Skeletal muscle cell (primary cell): Measurements from ENCODE around the gene CDC25B.
"Not testable (repeated sequence)": the region's sequence is repeated elsewhere in the genome, so short reads cannot be mapped to it uniquely, and the experiment has no call there.

Source experiments
- DNase-seq: peaks from one replicate; pipeline ENCODE4 v3.0.0-alpha.2; 2010; ENCODE audit warnings: low read depth
- H3K4me3 ChIP-seq: 2 replicates; pipeline ENCODE4 v1.5.1; 2011; ENCODE audit warnings: low read depth, mild to moderate bottlenecking, control low read depth, low read length, moderate library complexity

The CDC25B gene

DNA sequence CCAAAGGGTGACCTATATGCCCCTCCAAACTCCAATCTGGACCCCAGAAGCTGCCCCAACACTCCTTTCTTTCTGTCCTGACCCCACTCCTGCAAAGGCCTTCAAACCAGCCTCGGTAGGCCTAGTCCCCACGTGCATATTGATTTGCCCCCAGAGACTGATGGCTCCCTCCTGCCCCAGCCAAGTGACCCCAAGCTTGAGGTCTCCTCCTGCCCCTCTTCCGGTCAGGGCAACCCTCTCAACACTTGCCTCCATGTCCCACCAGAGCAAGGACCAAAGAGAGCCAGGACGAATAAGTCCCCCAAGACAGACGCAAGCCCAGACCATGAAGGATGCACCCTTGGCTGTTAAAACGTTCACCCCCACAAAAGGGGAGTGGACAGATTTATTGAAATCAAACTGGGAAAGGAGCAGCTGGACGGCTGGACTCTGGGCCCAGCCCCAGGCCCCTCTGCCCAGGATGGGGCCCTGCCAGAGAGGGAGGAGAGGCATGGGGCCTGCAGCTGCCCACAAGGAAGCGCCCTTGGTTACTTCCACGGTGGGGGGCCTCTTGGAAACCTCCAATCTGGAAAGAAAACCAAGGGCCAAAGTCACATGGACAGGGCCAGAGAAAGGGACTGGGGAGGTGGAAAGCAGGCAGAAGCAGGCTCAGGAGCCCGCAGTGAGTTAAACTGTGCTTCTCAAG is 12.5 kb upstream of the CDC25B start:
- H3K4me3 ChIP-seq = no peak overlapping the region
- DNase-seq = no peak

DNA sequence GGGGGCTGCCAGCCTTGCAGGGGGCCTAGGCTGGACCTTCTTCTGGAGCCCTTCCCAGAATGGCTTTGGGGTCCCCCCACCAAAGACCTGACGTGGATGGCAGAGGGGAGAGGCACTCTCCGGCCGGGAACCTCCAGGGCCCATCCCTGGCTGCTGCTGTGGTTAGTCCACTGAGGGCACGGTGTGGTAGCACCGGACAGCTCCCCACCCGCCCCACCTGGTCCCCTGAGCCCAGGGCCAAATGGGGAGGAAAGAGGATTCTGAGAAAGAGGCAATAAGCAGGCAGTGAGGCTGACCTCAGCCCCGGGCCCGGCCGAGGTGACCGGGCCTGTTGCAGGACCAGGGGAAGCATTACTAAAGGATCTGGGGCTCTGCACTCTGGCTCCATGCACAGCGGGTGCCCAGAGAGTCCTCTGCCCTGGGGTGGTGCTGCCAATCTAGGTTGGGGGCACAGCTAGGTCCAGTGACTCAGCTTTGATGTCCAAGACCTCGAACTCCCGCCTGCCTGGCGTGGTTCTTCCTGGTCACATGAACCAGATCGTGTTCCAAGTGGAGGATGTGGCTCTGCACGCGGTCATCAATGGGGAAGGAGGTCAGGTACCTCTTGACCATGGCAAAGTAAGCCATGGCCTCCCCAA is 11.8 kb upstream of the CDC25B start:
- no peak overlapping the region for H3K4me3 ChIP-seq
- no peak for DNase-seq

DNA sequence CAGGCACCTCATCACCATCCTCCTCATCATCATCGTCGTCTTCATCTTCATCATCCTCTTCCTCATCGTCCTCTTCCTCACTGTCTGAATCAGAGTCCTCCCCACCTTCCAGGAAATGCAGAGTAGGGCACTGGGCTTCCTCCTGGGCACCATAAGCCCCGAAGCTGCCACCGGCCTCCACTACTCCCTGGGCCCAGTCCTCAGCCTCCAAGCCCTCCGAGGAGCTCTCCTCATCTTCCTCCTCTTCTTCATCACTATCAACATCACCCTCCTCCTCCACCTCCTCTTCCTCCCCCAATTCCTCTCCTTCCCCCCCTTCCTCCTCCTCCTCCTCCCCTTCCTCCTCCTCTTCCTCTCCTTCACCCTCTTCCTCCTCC is 11.3 kb upstream of the CDC25B start:
- no peak for DNase-seq
- peak overlapping the region; percentile 63 for H3K4me3 ChIP-seq

DNA sequence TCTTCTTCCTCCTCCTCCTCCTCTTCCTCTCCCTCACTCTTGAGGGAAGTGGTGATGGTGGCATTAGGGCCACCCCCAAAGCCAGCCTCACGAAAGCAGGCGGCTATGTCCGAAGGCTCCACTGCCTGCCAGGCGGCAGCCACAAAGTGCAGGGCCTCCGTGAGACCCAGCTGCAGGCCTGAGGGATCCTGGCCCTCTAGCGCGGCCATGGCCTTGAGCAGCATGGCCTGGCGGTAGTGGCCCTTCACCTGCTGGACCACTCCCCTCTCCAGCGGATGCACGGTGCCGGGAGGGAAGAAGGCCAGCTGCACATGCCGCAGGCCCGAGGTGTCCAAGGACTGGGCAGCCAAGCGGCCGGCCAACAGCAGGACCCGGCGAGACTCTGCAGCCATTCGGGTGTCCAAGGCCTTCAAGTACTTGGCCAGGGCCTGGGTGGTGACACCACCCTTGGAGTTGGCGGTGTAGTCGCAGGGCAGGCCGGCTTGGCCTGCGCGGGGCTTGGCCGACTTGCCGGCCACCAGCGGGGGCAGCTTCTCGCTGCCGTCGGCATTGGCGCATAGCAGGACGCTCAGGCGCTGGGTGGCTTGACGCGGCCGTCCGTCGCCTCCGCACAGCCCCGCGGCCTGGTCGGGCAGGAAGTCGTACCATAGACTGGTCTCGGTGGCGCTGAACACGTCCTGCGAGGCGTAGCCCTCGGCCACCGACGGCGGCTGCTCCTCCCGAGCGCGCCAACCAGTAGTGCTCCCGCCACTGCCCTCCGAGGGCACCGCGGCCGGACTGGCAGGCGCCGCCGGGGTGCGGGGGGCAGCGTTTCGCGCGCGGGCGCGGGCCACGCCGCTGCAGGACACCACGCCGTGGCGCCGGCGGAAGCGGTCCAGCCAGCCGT is 10.6 kb upstream of the CDC25B start:
- H3K4me3 ChIP-seq = peak overlapping the region; percentile 63
- no peak for DNase-seq

DNA sequence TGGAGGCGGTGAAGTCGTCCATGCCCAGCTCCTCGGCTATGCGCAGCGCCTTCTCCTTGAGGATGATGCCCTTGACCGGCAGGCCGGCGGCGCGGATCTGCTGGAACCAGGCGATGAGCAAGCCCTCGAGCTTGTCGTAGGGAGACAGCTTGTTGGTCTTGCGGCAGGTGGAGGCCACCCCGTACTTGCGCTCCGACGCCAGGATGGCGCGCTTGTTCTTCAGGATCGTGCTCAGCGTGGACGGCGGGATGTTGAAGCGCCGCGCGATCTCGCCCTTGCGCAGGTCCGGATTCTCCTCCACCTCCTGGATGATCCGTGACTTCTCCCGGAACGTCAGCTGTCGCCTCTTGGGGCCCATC is 10.0 kb upstream of the CDC25B start:
- H3K4me3 ChIP-seq = peak overlapping the region; percentile 63
- no peak for DNase-seq

DNA sequence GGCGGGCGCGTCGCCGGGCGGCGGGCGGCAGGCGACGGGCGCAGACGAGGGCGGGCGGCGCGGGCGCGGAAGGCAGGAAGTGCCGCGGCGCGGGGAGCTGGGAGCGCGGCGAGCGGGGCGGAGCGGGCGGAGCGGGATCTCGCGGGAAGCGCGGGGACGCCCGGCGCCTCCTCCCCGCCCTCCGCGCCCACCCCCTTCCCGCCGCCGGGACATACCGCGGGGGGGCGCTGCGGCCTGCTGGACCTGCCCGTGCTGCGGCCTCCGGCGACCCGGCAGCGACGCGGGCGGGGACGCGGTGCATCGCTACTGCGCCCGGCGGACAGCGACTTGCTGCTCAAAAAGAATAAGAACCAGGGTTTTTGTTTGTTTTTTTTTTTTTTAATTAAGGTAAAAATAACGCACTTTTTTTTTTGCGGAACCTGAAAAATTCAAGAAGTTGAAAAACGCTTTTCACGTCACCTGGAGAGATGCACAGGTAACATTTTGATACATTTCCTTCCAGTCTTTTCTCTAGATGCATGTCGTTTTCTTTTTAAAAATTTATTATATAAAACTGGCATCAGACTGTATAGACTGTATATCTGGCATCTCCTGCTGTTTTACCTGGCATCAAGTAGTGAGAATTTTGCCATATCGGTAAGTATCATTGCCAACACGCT is 9.3 kb upstream of the CDC25B start, which contains the start of gene CENPB:
Gene CENPB (minus strand): TSS at position 76 of the 659 bp plus-strand sequence. CDS start 257 bp downstream, outside the sequence.
- H3K4me3 ChIP-seq = peak within 1 kb of the TSS; percentile 63
- DNase-seq = no peak

DNA sequence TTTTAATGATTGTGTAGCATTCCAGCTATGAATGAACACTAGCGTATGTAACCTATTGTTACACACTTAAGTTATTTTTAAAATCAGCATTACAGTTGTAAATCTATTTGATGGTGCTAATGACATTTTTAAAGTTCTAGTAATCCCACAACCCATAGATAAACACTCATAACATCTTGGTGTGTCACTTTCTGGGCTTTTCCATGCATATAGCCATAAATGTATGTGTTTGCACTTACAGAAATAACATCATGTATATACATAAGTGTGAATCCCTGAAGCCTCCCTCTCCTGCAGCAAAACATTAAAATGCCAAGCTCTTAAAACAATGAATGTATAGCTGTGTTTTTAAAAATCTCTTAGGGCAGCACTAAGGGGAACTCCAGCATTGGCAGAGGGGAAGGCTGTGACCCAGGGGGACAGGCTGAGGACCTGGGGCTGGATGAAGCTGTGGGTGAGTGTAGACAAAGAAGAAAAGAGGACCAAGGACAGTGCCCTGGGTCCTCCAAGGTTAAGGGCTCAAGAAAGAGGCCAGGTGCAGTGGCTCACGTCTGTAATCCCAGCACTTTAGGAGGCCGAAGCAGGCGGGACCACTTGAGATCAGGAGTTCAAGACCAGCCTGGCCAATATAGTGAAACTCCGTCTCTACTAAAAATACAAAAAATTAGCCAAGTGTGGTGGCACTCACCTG is 8.6 kb upstream of the CDC25B start:
- peak overlapping the region; percentile 39 for H3K4me3 ChIP-seq
- DNase-seq = no peak

DNA sequence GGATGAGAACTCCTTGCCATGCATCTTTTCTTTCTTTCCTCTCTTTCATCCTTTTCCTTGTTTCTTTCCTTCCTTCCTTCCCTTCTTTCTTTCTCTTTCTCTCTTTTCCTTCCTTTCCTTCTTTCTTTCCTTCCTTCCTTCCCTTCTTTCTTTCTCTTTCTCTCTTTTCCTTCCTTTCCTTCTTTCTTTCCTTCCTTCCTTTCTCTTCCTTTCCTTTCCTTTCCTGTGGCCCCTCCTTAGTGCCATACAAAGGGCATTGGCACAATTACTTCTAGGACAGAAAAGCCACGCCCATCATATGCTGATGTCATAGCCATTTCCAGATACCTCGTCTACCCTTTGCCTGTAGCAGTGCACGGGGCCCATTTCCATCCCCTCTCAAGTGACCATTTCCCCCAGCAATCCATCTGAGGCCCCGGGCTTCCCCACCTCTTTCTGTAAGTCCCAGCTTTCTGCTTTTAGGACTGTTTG is 7.4 kb upstream of the CDC25B start:
- no peak for DNase-seq
- no peak overlapping the region for H3K4me3 ChIP-seq

DNA sequence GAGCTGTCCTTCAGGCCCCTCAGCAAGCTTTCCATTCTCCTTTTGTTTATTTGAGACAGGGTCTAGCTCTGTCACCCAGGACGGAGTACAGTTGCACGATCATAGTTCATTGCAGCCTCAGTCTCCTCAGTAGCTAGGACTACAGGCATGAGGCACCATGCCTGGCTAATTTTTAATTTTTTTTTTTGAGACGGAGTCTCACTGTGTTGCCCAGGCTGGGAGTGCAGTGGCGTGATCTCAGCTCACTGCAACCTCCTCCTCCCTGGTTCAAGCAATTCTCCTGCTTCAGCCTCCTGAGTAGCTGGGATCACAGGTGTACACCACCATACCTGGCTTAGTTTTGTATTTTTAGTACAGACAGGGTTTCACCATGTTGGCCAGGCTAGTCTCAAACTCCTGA is 6.9 kb upstream of the CDC25B start:
- not testable (repeated sequence) for DNase-seq, H3K4me3 ChIP-seq

DNA sequence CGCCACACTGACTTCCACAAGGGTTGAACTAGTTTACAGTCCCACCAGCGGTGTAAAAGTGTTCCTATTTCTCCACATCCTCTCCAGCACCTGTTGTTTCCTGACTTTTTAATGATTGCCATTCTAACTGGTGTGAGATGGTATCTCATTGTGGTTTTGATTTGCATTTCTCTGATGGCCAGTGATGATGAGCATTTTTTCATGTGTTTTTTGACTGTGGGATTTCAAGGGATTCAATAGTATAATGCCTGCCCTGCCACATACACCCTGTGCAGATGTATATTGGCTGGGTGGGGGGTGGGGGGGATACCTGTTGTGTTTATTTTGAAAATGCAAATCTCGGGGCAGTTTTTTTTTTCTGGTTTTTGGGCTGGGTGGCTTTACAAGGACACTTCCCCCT is 1.9 kb upstream of the CDC25B start:
- H3K4me3 ChIP-seq, DNase-seq: not testable (repeated sequence)

DNA sequence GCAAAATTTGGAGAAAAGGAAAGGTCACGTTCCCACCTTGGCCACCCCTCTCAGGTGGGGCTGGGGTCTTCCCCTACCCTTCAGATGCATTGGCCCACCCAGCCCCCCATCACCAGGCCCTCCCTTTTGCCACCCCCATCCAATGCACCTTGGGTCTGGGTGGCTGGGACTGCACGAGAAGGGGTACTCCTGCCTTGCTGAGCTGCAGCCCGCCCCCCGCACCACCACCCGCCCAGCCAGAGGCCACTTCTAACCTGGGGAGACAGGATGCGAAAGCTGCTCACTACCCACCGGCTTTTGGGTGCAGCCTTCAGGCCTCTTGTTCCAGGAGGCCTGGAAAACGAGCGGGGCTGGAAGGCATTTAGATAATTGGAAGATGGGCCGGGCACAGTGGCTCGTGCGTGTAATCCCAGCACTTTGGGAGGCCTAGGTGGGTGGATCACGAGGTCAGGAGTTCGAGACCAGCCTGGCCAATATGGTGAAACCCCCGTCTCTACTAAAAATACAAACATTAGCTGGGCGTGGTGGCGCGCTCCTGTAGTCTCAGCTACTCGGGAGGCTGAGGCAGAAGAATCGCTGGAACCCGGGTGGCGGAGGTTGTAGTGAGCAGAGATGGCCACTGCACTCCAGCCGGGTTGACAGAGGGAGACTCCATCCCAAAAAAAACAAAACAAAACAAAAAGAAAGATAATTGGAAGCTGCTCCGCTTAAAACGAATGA is 1.2 kb upstream of the CDC25B start:
- peak overlapping the region; percentile 67 for H3K4me3 ChIP-seq
- DNase-seq = no peak

DNA sequence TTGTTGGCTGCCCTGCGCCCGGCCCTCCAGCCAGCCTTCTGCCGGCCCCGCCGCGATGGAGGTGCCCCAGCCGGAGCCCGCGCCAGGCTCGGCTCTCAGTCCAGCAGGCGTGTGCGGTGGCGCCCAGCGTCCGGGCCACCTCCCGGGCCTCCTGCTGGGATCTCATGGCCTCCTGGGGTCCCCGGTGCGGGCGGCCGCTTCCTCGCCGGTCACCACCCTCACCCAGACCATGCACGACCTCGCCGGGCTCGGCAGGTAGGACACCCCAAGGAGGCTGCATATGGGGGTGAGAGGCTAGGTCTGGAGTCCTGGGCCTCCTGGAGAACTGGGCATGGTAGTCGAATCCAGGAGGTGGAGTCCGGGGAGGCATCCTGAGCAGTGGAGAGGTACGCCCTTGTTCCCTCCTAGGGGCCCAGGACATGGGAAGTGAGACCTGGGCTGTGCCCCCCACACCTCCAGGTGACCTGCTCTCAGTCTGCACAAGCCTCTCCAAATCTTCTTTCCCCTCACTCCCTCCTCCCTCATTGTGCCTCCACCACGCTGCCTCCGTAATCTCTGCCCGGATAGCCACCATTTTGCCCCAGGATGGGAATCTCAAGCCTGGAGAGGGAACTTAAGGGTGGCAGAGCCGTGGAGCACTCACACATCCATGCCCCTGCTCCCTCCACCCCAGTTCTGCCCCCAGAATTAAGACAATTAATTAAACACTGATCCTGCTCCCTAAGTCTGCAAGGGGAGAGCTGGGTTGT is 541 bp downstream of the CDC25B start:
- H3K4me3 ChIP-seq = peak overlapping the region; percentile 67
- no peak for DNase-seq

DNA sequence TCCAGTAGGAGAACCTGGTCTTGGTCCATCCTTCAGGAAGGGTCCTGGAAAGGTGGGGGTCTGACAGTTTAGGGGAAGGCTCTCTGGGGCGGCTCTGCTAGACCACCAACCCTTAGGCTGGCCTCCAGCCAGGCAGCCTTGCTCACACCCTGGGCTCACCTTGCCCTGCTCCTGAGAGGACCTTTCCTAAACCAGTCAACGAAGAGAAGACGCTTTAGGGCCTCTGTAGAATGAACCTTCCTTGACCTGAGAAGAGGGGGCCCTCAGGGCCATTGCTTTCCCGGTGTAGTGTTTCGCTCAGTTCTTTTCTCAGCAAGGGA is 1.1 kb downstream of the CDC25B start:
- no peak for DNase-seq
- peak overlapping the region; percentile 67 for H3K4me3 ChIP-seq

DNA sequence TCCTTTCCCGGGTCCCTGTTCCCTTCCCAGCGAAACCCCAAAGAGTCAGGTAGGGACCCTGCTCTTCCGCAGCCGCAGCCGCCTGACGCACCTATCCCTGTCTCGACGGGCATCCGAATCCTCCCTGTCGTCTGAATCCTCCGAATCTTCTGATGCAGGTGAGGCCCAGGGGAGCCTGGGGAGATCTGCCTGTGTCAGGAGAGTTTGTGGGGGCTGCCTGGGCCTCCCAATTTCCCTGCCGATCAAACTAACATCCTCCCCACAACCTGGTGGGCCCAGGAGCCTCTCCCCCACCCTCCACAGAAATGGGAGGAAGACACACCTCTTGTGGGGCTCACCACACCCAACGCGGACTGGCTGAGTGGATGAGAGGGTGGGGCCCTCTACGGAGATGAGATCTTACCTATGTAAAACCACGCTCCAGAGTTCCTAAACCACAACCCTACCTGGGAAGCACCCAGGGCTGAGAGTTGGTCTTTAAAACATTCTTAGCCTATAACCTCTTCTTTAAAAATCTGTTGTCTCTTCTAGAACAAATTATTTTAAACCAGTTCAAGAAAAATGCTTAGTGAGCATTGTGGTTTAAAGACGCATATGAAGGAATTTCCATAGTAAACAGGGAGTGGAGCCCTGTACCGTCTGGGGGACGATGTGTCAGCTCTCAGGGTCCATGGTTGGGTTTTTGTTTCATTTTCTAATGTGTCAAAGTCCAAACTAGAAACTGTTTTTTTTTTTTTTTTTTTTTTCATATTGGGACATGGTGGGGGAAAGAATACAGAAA is 1.7 kb downstream of the CDC25B start:
- no peak for DNase-seq
- H3K4me3 ChIP-seq = peak overlapping the region; percentile 67

DNA sequence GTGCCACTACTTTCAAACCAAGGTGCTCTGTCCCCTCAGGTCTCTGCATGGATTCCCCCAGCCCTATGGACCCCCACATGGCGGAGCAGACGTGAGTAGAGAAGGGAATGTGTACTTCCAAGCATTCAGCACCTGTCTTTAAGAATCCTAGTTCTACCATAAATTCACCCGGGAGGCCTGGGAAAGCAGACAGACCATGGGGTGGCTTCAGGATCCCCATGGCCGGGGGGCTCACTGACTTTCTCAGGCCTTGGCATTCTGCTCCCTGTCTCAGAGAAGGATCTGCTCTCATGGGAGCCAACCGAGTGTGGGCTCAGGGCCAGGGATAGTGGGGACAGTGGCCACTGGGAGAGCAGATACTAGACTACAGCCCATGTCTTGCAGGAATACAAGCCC is 2.3 kb downstream of the CDC25B start:
- peak overlapping the region; percentile 67 for H3K4me3 ChIP-seq
- DNase-seq = no peak

DNA sequence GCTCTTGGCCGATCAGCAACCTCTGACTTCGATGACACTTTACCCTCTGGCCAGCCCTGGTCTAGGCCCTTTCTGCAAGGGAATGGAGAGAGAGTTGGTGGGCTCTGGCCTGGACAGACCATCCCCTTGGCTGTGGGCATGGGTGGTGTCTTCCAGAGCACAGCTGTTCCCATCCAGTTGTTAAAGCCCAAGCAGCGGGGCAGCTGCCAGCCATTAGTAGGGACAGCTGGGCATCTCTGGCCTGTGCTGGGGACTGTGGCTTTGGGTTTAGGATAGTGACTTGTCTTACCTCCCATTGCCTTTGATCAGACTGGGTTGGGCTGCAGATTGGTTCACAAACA is 2.8 kb downstream of the CDC25B start:
- peak; percentile 36 for DNase-seq
- no peak overlapping the region for H3K4me3 ChIP-seq

DNA sequence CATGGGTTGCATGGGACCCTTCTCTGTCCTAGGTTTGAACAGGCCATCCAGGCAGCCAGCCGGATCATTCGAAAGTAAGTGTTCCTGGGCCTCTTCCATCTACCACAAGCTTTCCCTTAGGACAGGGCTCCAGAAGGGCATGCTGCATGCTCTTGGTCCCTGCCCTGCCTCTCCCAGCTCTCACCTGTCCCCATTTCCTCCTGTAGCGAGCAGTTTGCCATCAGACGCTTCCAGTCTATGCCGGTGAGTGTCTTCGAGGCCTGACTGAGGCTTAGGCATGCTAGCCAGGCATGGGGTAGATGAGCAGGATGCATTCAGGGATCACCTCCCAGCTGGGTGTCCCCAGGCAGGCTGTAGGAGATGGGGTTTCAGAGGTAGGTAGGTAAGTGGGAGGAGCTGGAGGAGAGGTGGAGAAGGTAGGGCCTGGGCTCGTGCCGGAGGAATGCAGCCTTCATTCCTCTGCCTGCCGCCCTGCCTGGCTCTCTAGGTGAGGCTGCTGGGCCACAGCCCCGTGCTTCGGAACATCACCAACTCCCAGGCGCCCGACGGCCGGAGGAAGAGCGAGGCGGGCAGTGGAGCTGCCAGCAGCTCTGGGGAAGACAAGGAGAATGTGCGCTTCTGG is 4.3 kb downstream of the CDC25B start:
- no peak overlapping the region for H3K4me3 ChIP-seq
- no peak for DNase-seq
